IPS-20b (cell line): ENCODE data around the gene CTNNA2.
A peak's percentile ranks its signal among the peaks of the same experiment; 100 is the strongest.

Source experiments
- H3K27ac ChIP-seq: one replicate; pipeline ENCODE4 v1.5.1; 2013; ENCODE audit warnings: low read length
- H3K27me3 ChIP-seq: 2 replicates; pipeline ENCODE4 v1.6.1; 2013; ENCODE audit warnings: mild to moderate bottlenecking, low read length, inconsistent platforms; ENCODE audit not compliant: insufficient read depth
- H3K36me3 ChIP-seq: 2 replicates; pipeline ENCODE4 v1.6.1; 2013; ENCODE audit warnings: low read depth, mild to moderate bottlenecking, inconsistent platforms, low read length, moderate library complexity; ENCODE audit not compliant: insufficient read depth
- H3K4me1 ChIP-seq: 2 replicates; pipeline ENCODE4 v1.6.1; 2013; ENCODE audit warnings: mild to moderate bottlenecking, control low read depth, inconsistent platforms, low read length, moderate library complexity; ENCODE audit not compliant: insufficient read depth
- H3K4me3 ChIP-seq: 2 replicates; pipeline ENCODE4 v1.5.1; 2013; ENCODE audit warnings: mild to moderate bottlenecking, low read length, inconsistent platforms
- H3K9ac ChIP-seq: 2 replicates; pipeline ENCODE4 v1.6.1; 2013; ENCODE audit warnings: low read depth, mild to moderate bottlenecking, inconsistent platforms, low read length, moderate library complexity
- H3K9me3 ChIP-seq: 2 replicates; pipeline ENCODE4 v1.6.1; 2013; ENCODE audit warnings: mild to moderate bottlenecking, low read depth, low read length, inconsistent platforms; ENCODE audit not compliant: insufficient read depth

Gene CTNNA2

DNA sequence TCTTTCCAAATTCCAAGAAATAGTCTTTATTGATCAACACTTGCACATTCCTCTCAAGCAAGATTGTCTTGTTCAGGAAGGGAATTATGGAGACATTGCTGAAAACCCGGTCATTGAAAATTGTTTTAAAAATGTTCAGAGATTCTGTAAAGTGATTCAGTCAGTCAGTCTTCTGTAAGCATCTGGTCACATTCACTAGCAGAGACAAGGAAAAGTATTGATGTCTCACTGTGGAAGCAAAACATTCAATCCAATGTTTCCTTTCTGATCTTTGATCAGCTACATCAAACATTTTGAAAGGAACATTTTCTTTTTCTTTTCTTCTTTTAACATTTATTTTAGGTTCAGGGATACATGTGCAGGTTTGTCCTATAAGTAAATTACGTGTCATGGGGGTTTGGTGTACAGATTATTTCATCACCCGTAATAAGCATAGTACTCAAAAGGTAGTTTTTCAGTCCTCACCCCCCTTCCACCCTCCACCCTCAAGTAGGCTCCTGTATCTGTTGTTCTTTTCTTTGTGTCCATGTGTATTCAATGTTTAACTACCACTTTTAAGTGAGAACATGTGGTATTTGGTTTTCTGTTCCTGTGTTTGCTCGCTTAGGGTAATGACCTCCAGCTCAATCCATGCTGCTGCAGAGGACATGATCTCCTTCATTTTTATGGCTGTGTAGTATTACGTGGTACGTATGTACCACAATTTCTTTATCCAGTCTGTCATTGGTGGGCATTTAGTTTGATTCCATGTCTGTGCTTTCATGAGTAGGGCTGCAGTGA lies 61.2 kb downstream of the CTNNA2 start:
- no peak overlapping the region for H3K9ac ChIP-seq
- no peak overlapping the region for H3K4me3 ChIP-seq
- H3K9me3 ChIP-seq, result no peaks in the 10 kb centered on the region
- H3K36me3 ChIP-seq, result no peaks in the 10 kb centered on the region
- no peaks in the 10 kb centered on the region for H3K27me3 ChIP-seq
- no peaks in the 10 kb centered on the region for H3K4me1 ChIP-seq
- H3K27ac ChIP-seq, result no peak overlapping the region

DNA sequence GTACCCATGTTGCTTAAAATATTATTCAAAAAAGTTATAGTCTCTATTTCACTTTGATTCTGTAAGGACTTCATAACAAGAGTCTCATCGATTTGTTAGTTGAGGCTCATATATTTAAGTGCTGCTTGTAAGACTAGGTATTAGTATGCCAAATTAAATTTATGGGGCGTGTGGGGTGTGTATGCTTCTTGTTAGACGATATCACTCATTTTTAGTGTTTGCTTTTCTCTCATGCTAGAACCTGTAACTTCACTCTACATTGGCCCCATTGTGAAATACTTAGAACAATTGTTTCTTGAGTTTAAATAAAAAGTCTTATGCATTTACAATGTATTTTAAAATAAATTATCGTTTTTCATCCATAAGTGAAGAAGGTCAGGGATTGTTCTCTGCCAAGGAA lies 63.6 kb downstream of the CTNNA2 start:
- Histone ChIP-seq H3K27ac (no peak overlapping the region), H3K9me3 (no peaks in the 10 kb centered on the region), H3K4me1 (0 out of 2 replicates have a peak, but pooled peaks cover 2% of the 10 kb centered on the region), H3K27me3 (no peaks in the 10 kb centered on the region), H3K9ac (no peak overlapping the region), H3K4me3 (no peak overlapping the region), H3K36me3 (no peaks in the 10 kb centered on the region)

GRCh38 chr2:79578952-79579351 lies 66.1 kb downstream of the CTNNA2 start:
- no peak overlapping the region for H3K4me3 ChIP-seq
- no peaks in the 10 kb centered on the region for H3K9me3 ChIP-seq
- H3K9ac ChIP-seq, result no peak overlapping the region
- no peaks in the 10 kb centered on the region for H3K36me3 ChIP-seq
- H3K27ac ChIP-seq, result no peak overlapping the region
- H3K4me1 ChIP-seq, result 0 out of 2 replicates have a peak, but pooled peaks cover 2% of the 10 kb centered on the region
- no peaks in the 10 kb centered on the region for H3K27me3 ChIP-seq

DNA sequence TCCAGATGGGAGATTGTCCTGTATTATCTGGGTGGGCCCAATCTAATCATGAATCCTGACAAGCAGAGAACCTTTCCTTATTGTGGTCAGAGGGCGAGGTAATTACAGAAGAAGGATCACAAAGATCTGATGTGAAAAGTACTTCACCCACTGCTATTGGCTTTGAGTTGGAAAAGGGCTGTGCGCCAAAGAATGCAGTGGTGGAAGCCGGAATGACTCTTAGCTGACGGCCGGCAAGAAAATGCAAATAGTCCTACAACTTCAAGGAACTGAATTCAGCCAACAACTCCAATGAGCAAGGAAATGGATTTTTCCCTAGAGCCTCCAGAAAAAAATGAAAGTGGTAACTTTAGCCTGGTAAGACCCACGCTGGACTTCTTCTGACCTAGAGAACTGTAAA lies 67.3 kb downstream of the CTNNA2 start:
- H3K27me3 ChIP-seq, result no peaks in the 10 kb centered on the region
- H3K27ac ChIP-seq, result no peak overlapping the region
- no peak overlapping the region for H3K4me3 ChIP-seq
- no peaks in the 10 kb centered on the region for H3K9me3 ChIP-seq
- 0 out of 2 replicates have a peak, but pooled peaks cover 2% of the 10 kb centered on the region for H3K4me1 ChIP-seq
- no peak overlapping the region for H3K9ac ChIP-seq
- no peaks in the 10 kb centered on the region for H3K36me3 ChIP-seq

DNA sequence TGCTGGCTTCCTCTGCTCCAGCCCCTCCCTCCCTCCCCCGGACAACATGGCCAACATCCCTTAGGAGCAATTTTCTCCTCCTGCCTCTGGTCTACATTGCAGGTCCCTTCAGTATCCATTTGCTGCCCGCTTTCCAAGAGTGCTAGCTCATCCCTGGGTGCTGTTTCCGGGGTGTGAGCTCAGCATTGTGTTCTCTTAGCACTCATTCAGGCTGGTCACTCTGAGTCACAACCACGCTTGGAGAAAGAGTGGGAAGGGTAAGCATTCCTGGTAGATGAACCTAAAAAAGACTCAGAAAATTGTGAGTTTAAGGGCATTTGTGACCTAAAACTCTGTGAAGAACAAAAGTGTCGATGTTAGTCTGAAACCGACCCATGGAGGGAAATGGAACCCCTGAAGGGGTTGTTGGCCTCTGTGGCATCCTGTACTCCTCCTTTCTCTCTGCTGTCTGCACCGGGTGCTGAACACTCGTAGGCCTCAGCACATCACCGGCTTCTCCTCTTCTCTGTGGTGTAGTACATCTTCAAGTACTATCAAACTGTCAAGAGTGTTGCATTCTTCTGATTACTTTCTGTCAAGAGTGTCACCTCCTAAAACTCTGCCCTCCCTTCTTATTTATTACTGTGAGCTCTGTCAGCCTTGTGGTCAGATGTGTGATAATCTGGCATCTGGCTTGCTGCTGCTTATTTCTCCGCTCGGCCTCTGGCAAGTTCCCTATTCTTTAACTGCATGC lies 73.0 kb downstream of the CTNNA2 start:
- H3K27ac ChIP-seq, result no peak overlapping the region
- H3K36me3 ChIP-seq, result no peaks in the 10 kb centered on the region
- no peak overlapping the region for H3K9ac ChIP-seq
- no peak overlapping the region for H3K4me3 ChIP-seq
- H3K9me3 ChIP-seq, result no peaks in the 10 kb centered on the region
- H3K4me1 ChIP-seq, result peaks cover 15% of the 10 kb centered on the region; the same call in 1 of the 2 replicates
- no peaks in the 10 kb centered on the region for H3K27me3 ChIP-seq

- Histone ChIP-seq H3K27me3 (no peaks in the 10 kb centered on the region), H3K4me1 (peaks cover 29% of the 10 kb centered on the region; the same call in 1 of the 2 replicates), H3K9ac (no peak overlapping the region), H3K27ac (no peak overlapping the region), H3K36me3 (no peaks in the 10 kb centered on the region), H3K4me3 (no peak overlapping the region), H3K9me3 (no peaks in the 10 kb centered on the region)
Observed at GRCh38 chr2:79591281-79591680, 78.4 kb downstream of the CTNNA2 start.

DNA sequence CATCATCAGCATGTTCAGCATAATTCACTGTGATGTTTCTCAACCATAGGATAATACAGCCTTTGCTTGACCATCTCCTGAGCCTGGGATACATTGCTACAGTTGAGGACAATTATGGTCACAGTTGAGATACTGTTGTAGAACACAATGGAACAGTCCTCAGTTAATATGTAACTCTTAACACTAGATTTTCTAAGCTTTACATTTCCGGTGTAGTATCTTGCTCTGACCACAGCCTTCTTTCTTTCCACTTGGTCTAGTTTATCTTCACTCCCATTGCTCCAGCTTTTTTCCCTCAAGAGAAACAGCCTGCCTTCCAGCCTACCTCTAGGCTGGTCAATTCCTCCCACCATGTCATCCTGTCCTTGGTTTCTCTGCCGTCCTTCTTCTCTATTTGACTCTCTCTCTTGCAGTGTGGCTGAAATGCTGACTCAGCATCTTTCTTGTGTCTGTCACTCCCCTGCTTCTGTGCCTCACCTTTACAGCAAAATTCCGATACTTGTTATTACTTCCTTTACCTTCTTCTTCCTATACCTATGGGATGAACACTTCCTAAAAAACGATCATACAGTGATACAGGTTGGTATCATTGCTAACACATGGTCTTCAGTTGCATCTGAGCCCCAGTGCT lies 80.5 kb downstream of the CTNNA2 start:
- no peaks in the 10 kb centered on the region for H3K9me3 ChIP-seq
- no peak overlapping the region for H3K27ac ChIP-seq
- H3K9ac ChIP-seq, result no peak overlapping the region
- H3K4me1 ChIP-seq, result peaks cover 34% of the 10 kb centered on the region; the same call in 1 of the 2 replicates
- H3K27me3 ChIP-seq, result no peaks in the 10 kb centered on the region
- no peaks in the 10 kb centered on the region for H3K36me3 ChIP-seq
- H3K4me3 ChIP-seq, result no peak overlapping the region

GRCh38 chr2:79596403-79596802 lies 83.6 kb downstream of the CTNNA2 start:
- Histone ChIP-seq H3K27ac (peak overlapping the region; percentile 1), H3K9ac (no peak overlapping the region), H3K36me3 (no peaks in the 10 kb centered on the region), H3K4me1 (peaks cover 19% of the 10 kb centered on the region; the same call in 1 of the 2 replicates), H3K9me3 (no peaks in the 10 kb centered on the region), H3K4me3 (no peak overlapping the region), H3K27me3 (no peaks in the 10 kb centered on the region)

GRCh38 chr2:79604748-79605147 lies 91.9 kb downstream of the CTNNA2 start:
- Histone ChIP-seq H3K9ac (no peak overlapping the region), H3K36me3 (no peaks in the 10 kb centered on the region), H3K9me3 (no peaks in the 10 kb centered on the region), H3K27ac (no peak overlapping the region), H3K4me3 (no peak overlapping the region), H3K27me3 (no peaks in the 10 kb centered on the region), H3K4me1 (no peaks in the 10 kb centered on the region)

- 0 out of 2 replicates have a peak, but pooled peaks cover 3% of the 10 kb centered on the region for H3K4me1 ChIP-seq
- no peak overlapping the region for H3K4me3 ChIP-seq
- H3K9me3 ChIP-seq, result no peaks in the 10 kb centered on the region
- no peak overlapping the region for H3K27ac ChIP-seq
- H3K27me3 ChIP-seq, result no peaks in the 10 kb centered on the region
- no peaks in the 10 kb centered on the region for H3K36me3 ChIP-seq
- no peak overlapping the region for H3K9ac ChIP-seq
Observed at GRCh38 chr2:79611448-79612016, 98.7 kb downstream of the CTNNA2 start.

- H3K4me1 ChIP-seq, result 0 out of 2 replicates have a peak, but pooled peaks cover 3% of the 10 kb centered on the region
- no peak overlapping the region for H3K4me3 ChIP-seq
- H3K27ac ChIP-seq, result no peak overlapping the region
- H3K36me3 ChIP-seq, result no peaks in the 10 kb centered on the region
- H3K27me3 ChIP-seq, result no peaks in the 10 kb centered on the region
- H3K9me3 ChIP-seq, result no peaks in the 10 kb centered on the region
- H3K9ac ChIP-seq, result no peak overlapping the region
Observed at GRCh38 chr2:79612999-79613398, 100.1 kb downstream of the CTNNA2 start.
